ENCODE data around the gene KIF15. TPM values are rescaled to one million over a fixed set of nuclear protein-coding genes. Genes with fewer than 3 reads are reported as not detected.
"Not testable (repeated sequence)": the region's sequence is repeated elsewhere in the genome, so short reads cannot be mapped to it uniquely, and the experiment has no call there.

Gene KIF15
- total and polyA plus RNA-seq, 5 experiments from 2014 or later = 0.08 to 0.57 (median 0.30) TPM; not detected in 2

DNA sequence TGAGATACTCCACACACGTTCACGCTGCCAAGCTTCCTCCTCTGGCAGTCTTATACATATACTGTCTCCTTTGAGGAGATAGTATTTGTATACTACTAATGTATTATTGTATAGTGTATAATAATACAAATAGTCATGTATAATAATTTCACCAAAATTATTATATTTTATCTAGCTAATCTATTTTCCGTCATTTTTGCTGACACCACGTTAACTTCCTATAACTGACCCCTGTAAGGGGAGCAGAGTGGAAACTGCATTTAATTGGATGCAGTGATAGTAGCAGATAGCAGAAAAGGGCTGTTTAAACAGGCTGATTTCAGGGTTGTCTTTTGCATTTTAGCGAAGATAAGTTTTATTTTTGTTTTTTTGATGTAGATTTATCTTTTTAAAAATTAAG lies 69.6 kb downstream of the KIF15 start:
- Mint-ChIP-seq H3K4me3 (no peak overlapping the region), H3K27ac (no peak overlapping the region), H3K9me3 (peaks cover 0 to 10% (median 4%) of the 10 kb centered on the region in 9 donors), H3K4me1 (no peaks in the 10 kb centered on the region), H3K36me3 (peaks cover 0 to 5% (median 0%) of the 10 kb centered on the region in 3 donors), H3K27me3 (no peaks in the 10 kb centered on the region)
- no peak for ATAC-seq
- no peak for DNase-seq
- POLR2A ChIA-PET = no interaction called here

DNA sequence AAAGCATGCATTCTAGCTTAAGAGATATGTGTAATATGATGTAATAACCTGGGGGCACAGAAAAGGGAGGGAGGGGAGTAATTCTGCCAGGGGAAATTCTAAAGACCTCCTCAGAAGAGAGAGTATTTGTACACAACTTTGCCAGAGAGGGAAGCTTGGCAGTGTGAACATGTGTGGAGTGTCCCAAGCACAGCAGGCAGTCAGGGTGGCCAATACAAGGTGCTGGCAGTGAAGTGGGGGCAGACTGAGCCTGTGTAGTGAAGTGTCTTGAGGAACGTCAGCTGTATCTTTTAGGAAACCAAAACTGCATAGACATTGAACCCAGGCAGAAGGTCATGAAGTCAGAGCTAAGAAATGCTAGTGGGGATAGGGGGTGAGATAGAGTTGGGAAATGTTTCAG lies 70.4 kb downstream of the KIF15 start:
- H3K4me3 Mint-ChIP-seq = no peak overlapping the region
- peaks cover 0 to 18% (median 11%) of the 10 kb centered on the region in 9 donors for H3K9me3 Mint-ChIP-seq
- POLR2A ChIA-PET = no interaction called here
- no peak overlapping the region for H3K27ac Mint-ChIP-seq
- DNase-seq (no peak), ATAC-seq (no peak)
- H3K4me1 Mint-ChIP-seq = no peaks in the 10 kb centered on the region
- no peaks in the 10 kb centered on the region for H3K27me3 Mint-ChIP-seq
- peaks cover 0 to 13% (median 5%) of the 10 kb centered on the region in 3 donors for H3K36me3 Mint-ChIP-seq

DNA sequence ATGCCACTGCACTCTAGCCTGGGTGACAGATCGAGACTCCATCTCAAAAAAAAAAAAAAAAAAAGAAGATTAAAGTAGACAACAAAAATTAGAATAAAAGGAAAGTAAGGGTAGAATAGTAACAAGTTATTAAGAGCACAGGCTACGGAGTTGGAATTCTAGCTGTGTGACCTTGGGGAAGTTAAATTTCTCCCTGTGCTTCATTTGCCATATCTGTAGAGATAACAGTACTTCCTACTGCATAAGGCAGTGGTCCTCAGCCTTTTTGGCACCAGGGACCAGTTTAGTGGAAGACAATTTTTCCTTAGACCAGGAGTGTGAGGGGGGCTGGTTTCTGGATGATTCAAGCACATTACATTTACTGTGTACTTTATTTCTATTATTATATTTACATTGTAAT lies 71.4 kb downstream of the KIF15 start:
- Mint-ChIP-seq H3K9me3 (peaks cover 0 to 24% (median 18%) of the 10 kb centered on the region in 9 donors), H3K27ac (no peak overlapping the region), H3K4me1 (no peaks in the 10 kb centered on the region), H3K27me3 (no peaks in the 10 kb centered on the region), H3K4me3 (no peak overlapping the region), H3K36me3 (peaks cover 0 to 15% (median 8%) of the 10 kb centered on the region in 3 donors)
- POLR2A ChIA-PET = interaction anchor here (0.7 kb wide), 1 partner anchor 50 kb away, joined by 4 read pairs; no protein-coding TSS in a partner anchor
- DNase-seq (no peak), ATAC-seq (no peak)

DNA sequence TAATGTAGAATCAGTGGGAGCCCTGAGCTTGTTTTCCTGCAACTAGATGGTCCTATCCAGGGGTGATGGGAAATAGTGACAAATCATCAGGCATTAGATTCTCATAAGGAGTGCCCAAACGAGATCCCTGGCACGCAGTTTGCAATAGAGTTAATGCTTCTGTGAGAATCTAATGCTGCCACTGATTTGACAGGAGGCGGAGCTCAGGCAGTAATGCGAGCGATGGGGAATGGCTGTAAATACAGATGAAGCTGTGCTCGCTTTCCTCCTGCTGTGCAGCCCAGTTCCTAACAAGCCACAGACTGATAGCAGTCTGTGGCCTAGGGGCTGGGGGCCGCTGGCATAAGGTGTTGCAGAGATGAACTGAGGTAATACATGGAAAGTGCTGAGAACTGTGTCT lies 71.8 kb downstream of the KIF15 start:
- peaks cover 0 to 27% (median 18%) of the 10 kb centered on the region in 9 donors for H3K9me3 Mint-ChIP-seq
- no peaks in the 10 kb centered on the region for H3K4me1 Mint-ChIP-seq
- POLR2A ChIA-PET = interaction anchor here (0.7 to 0.9 kb wide), 2 partner anchors 13 to 50 kb away, joined by 3 to 4 read pairs; no protein-coding TSS in a partner anchor
- peaks cover 0 to 15% (median 12%) of the 10 kb centered on the region in 3 donors for H3K36me3 Mint-ChIP-seq
- no peak for ATAC-seq
- no peaks in the 10 kb centered on the region for H3K27me3 Mint-ChIP-seq
- no peak overlapping the region for H3K4me3 Mint-ChIP-seq
- DNase-seq = no peak
- no peak overlapping the region for H3K27ac Mint-ChIP-seq

DNA sequence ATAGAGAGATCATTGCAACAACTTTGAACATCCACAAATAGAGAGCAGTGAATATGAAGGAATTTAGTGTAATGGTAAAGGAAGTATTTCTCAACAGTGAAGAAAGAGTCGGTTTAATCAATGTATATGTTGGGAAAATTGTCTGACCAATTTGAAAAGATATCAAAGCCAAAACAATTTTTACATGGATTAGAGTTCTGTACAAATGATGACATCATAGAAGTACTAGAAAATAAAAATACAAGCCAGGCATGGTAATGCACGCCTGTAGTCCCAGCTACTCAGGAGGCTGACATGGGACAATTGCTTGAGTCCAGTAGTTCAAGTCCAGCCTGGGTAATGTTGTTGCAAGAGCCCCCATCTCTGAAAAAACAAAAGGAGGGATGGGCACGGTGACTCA lies 74.1 kb downstream of the KIF15 start:
- Mint-ChIP-seq H3K27me3 (no peaks in the 10 kb centered on the region), H3K4me3 (no peak overlapping the region), H3K36me3 (peaks cover 0 to 15% (median 12%) of the 10 kb centered on the region in 3 donors), H3K9me3 (peaks cover 0 to 32% (median 18%) of the 10 kb centered on the region in 9 donors), H3K27ac (no peak overlapping the region), H3K4me1 (no peaks in the 10 kb centered on the region)
- POLR2A ChIA-PET = no interaction called here
- DNase-seq = no peak
- no peak for ATAC-seq

DNA sequence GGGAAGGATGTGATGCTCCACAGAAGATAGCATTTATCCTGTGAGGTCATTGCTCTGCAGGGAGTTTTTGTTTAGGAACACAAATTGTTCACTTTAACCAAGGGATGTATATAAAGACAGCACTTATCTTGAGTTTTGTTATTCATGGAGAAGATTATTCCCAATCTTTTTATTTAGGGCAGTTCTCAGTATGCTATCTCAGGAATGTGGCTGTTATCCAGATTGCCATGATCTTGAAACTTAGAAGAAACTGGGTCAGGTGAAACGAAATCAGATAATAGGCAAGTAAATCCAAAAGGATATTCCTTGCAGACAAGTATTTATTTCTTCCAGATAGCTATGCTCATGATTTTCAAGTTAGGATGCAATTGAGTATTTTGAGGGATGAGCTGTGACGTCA lies 80.8 kb downstream of the KIF15 start:
- Mint-ChIP-seq H3K27me3 (no peaks in the 10 kb centered on the region), H3K4me1 (no peaks in the 10 kb centered on the region), H3K4me3 (no peak overlapping the region), H3K9me3 (peaks cover 0 to 13% (median 3%) of the 10 kb centered on the region in 9 donors), H3K36me3 (peaks cover 0 to 4% (median 0%) of the 10 kb centered on the region in 3 donors), H3K27ac (no peak overlapping the region)
- DNase-seq = no peak
- ATAC-seq = no peak
- POLR2A ChIA-PET = no interaction called here

DNA sequence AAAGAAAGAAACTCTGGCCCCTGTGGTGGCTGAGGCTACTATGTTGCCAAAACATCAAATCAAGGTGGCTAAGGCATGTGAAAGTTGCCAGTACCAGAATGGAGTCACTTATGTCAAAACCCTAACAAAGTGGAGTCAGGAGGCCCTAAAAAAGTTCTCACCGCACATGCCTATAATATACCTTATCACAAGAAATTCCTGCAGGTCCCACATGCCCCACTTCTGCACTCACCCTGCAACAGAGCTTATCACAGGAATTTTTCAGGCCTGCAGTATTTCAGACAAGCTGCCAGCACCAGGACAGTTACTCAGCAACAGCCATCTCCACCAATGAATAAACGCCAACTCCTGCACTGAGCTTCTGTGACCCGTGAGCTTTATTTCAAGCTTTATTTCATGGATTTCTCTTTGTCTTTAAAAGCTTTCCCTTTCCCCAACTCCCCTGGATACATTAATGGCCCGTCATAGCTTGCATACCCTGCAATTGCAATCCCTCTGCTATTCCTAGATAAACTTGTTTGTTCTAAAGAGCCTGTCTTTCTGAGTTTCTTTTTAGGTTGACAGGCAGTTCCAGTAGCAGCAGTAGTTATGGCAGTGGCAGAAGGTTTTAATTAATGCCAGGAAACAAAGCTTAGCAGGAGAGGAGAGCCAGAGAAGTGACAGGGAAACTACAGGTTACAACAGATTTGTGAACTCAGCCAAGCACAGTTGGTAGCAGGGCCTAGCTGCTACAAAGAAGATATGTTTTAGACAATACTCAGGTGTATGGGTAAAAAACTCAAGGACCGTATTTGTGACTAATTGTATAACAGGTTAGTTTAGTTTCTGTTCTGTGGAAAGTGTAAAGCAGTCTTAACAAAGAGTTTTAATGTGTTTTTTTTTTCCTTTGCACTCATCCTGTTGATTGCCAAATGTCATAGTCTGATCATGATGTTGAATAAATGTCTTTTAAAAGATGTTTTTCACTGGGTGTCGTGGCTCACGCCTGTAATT lies 84.2 kb downstream of the KIF15 start:
- Mint-ChIP-seq H3K4me1 (no peaks in the 10 kb centered on the region), H3K27ac (peak overlapping the region in 1 of 10 donors; percentile 23), H3K27me3 (no peaks in the 10 kb centered on the region), H3K9me3 (no peaks in the 10 kb centered on the region), H3K4me3 (no peak overlapping the region), H3K36me3 (no peaks in the 10 kb centered on the region)
- DNase-seq (no peak), ATAC-seq (no peak)
- POLR2A ChIA-PET = interaction anchor here (0.8 kb wide), 1 partner anchor 12 kb away, joined by 3 read pairs; no protein-coding TSS in a partner anchor

DNA sequence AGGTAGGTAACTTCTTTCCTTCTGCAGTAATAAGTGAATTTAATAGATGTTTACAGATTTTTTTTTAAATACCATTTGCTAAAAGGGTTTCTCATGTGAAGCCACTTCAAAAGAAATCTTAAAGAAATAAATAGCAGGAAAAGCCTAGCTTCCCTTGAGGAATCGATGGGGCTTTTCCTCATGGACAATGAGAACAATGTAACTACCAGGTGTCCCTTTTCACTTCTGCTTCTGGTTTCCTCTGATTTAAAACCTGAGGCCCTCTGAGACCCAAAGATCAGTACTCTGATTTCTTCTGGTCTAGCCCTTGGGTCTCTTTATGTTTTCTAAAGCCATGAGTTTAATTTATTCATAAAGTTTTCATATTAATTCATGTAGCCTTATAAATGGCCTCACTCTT lies 87.0 kb downstream of the KIF15 start:
- POLR2A ChIA-PET = no interaction called here
- H3K9me3 Mint-ChIP-seq = no peaks in the 10 kb centered on the region
- H3K36me3 Mint-ChIP-seq = no peaks in the 10 kb centered on the region
- H3K27ac Mint-ChIP-seq = no peak overlapping the region
- H3K4me1 Mint-ChIP-seq = no peaks in the 10 kb centered on the region
- ATAC-seq = no peak
- H3K4me3 Mint-ChIP-seq = no peak overlapping the region
- H3K27me3 Mint-ChIP-seq = no peaks in the 10 kb centered on the region
- DNase-seq = no peak

DNA sequence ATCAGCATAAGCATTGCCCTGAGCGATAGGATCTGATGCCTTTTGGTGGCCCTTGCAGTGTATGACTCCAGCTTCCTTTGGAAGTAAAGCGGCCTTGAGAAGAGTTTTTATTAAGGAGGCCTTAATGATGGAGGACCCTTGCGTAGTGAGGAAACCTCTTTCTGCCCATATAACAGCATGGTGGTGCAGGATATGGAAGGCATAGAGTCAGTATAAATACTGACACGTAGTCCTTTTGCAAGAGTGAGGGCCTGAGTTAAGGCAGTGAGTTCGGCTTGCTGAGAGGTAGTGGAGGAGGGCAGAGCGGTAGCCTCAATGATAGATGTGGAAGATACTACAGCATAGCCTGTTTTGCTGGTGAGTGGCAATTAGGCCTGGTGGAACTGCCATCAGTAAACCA lies 95.1 kb downstream of the KIF15 start:
- POLR2A ChIA-PET, H3K27ac Mint-ChIP-seq, H3K27me3 Mint-ChIP-seq, H3K4me3 Mint-ChIP-seq, DNase-seq, H3K36me3 Mint-ChIP-seq, H3K9me3 Mint-ChIP-seq, ATAC-seq, H3K4me1 Mint-ChIP-seq: not testable (repeated sequence)

DNA sequence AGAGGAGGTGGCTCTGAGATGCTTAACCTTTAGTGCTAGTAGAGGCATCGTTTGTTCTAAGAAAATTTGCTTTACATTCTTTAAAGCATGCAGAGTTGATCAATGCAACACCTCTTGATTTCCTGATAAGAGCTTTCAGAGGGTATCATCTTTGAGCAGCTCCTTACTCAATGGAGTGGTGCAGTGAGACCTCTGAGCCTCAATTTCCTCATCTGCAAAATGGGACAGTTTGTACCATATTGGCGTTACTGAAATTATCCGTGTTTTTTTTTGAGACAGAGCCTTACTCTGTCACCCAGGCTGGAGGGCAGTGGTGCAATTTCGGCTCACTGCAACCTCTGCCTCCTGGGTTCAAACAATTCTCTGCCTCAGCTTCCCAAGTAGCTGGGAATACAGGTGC lies 98.5 kb downstream of the KIF15 start:
- peak overlapping the region in 2 of 10 donors; percentile 22 to 60 for H3K27ac Mint-ChIP-seq
- H3K27me3 Mint-ChIP-seq = no peaks in the 10 kb centered on the region
- H3K4me3 Mint-ChIP-seq = peak overlapping the region in 6 of 10 donors; percentile 4 to 59 (median 50)
- no peaks in the 10 kb centered on the region for H3K36me3 Mint-ChIP-seq
- DNase-seq = no peak
- POLR2A ChIA-PET = interaction anchor here (0.6 kb wide), 1 partner anchor 675 kb away, joined by 5 read pairs; no protein-coding TSS in a partner anchor
- H3K9me3 Mint-ChIP-seq = no peaks in the 10 kb centered on the region
- peaks cover 10 to 32% (median 29%) of the 10 kb centered on the region in 4 donors for H3K4me1 Mint-ChIP-seq
- ATAC-seq = no peak

DNA sequence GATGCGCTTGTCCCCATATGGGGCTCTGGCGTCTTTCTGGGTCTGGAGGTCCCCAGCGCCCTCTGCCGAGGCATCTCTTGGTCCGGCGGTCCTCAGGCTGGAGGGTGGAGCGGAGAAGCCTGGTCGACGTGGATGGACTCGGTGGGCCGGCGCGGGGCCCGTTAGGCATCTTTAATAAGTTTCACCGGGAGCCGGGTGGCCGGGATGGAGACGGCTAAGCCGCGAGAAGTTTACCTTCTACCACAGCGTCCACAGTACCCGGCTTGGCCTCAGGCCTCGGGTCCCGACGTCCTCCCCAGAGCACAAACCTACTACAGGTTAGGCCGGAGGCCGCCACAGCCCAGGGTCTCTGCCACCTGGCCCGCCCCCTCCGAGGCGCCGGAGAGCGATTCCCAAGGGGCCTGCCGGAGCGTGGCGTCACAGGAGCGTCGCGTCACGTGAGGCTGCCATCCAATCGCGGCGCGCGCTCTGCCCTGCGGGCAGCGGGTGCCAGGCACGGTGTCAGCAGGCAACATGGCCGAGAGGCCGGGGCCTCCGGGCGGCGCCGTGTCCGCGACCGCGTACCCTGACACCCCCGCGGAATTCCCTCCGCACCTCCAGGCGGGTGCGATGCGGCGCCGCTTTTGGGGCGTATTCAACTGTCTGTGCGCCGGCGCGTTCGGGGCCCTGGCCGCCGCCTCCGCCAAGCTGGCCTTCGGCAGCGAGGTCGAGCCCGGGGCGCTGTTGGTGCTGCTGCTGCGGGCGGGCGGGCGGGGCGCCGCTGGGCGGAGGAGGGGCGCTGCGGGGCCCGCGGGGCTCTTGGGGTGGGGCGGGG lies 100.0 kb downstream of the KIF15 start, which contains the start of gene TMEM42:
TSS of gene TMEM42 (plus strand) at position 501 of the 814 bp plus-strand sequence. CDS start at position 514, 13 bp downstream.
- peak; percentile 79 to 92 (median 86) for DNase-seq
- no peaks in the 10 kb centered on the region for H3K9me3 Mint-ChIP-seq
- POLR2A ChIA-PET = interaction anchor here (0.7 kb wide), 1 partner anchor 58 kb away, joined by 3 read pairs; no protein-coding TSS in a partner anchor
- peak; percentile 93 for ATAC-seq
- peak within 1 kb of the TSS; percentile 84 to 94 (median 90) for H3K4me3 Mint-ChIP-seq
- no peaks in the 10 kb centered on the region for H3K27me3 Mint-ChIP-seq
- H3K27ac Mint-ChIP-seq = peak within 1 kb of the TSS; percentile 88 to 96 (median 93)
- peaks cover 19 to 45% (median 44%) of the 10 kb centered on the region in 4 donors for H3K4me1 Mint-ChIP-seq
- no peaks in the 10 kb centered on the region for H3K36me3 Mint-ChIP-seq

DNA sequence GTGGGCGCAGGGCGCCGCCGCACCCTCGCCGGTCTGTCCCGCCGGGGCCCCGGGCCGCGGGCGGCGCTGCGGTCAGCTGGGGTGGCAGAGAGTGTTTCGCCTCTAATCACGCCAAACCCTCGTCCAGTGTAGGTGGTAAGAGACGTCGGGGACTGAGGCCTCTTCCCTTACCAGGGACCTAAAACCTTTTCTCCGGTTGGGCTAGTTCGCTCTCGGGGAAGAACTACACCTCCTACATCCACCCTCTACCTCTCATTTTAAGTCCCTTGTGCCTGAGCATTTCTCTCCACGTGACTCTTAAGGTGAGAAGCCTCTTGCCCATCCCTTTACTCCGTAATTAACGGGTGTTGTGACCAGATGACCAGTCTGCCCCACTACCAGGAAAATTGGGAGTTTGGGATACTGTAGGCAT lies 100.6 kb downstream of the KIF15 start:
- POLR2A ChIA-PET = no interaction called here
- H3K4me1 Mint-ChIP-seq = peaks cover 24 to 51% (median 48%) of the 10 kb centered on the region in 4 donors
- H3K27me3 Mint-ChIP-seq = no peaks in the 10 kb centered on the region
- H3K9me3 Mint-ChIP-seq = no peaks in the 10 kb centered on the region
- peak in 2 of 10 donors; percentile 35 to 37 for DNase-seq
- H3K4me3 Mint-ChIP-seq = peak overlapping the region; percentile 77 to 93 (median 87)
- peak overlapping the region; percentile 80 to 96 (median 93) for H3K27ac Mint-ChIP-seq
- ATAC-seq = peak; percentile 23 to 24
- peaks cover 0 to 5% (median under 1%) of the 10 kb centered on the region in 3 donors for H3K36me3 Mint-ChIP-seq

All from naive thymus-derived CD8-positive, alpha-beta T cell (primary cell).